GM21526 (cell line): Measurements from ENCODE around the gene PLEKHH1.

Experiments
- ATAC-seq: cut with Tn5 transposase; IDR thresholded peaks from one replicate; pipeline ENCODE4 v1.9.1; 2021; ENCODE audit warnings: moderate library complexity; ENCODE audit not compliant: unreplicated experiment, low FRiP score

Gene PLEKHH1

DNA sequence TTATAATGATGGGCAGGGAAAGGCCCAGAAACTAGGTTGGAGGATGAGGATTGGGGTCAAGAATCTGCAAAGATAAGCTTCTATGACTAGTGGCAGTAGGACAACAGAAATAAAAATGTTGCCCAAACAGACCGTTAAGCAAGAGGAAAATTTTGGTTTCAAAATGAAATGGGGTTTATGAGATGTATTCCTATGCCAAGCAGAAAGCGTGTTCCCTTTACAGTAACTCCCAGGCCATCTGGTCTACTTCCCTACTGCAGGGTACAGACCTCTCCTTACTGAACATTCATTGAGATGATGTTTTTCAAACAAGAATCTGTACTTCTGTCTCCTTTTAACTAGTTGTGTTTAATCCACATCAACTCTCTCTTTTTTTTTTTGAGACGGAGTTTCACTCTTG, 24.1 kb upstream of the PLEKHH1 start:
- ATAC-seq = no peak

DNA sequence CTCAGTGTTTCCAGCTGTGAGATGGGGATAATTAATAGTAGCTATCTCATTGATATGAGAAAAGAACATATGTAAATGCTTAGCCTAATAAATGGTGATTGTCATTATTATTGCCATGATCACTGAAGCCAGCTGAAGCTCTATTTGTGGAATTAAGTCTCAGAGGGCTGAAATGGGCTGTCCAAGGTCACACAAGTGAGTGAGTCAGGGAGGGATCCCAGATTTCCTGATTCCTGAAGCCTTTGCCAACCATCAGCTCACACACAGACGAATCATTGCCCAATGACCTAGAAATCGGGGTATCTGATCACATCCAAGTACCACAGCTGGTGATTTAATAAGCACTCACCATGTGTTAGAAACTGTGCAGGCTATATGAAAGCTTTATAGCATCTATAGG, 23.0 kb upstream of the PLEKHH1 start:
- ATAC-seq = no peak

- no peak for ATAC-seq
These were observed 22.3 kb upstream of the PLEKHH1 start for GRCh38 chr14:67510836-67511235.

GRCh38 chr14:67512463-67513310, 20.4 kb upstream of the PLEKHH1 start:
- no peak for ATAC-seq

- ATAC-seq = no peak
These were observed 19.4 kb upstream of the PLEKHH1 start for GRCh38 chr14:67513631-67514108.

- no peak for ATAC-seq
These were observed 18.9 kb upstream of the PLEKHH1 start for GRCh38 chr14:67514203-67514607.

GRCh38 chr14:67514650-67515385, 18.3 kb upstream of the PLEKHH1 start:
- ATAC-seq = no peak

DNA sequence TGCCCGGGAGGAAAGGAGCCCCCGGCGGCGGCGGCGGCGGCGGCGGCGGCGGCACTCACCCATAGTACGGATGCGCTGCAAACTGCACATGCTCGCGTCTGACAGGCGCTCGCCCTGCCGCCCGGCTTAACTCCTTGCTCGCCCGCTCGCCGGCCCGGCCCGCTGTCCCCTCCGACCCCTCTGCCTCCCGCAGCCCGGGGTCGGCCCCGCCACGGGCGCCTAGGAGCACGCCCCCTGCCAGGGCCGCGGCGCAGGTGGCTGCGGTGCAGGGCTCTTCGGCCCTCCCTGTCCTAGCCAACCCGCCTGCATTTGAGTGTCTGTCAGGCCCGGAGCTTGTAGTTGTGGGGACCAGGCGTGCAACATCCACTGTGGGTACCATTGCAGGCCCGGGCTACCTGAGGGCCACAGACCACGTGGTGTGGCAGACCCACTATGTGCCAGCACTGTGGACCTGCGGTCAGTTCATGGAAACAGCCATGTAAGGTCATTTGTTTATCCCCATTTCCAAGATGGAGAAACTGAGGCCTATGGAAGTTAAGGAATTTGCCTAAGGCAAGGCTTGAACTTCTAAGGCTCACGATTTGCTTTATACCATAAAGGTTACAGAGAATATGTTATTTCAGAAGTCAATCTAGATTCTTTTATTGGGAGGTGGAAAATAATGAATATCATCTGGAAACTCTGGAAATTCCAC, 17.6 kb upstream of the PLEKHH1 start:
- ATAC-seq = no peak

- no peak for ATAC-seq
These were observed 16.4 kb upstream of the PLEKHH1 start for GRCh38 chr14:67516676-67517075.

- no peak for ATAC-seq
These were observed 16.0 kb upstream of the PLEKHH1 start for GRCh38 chr14:67517083-67517482.

GRCh38 chr14:67519406-67519805, 13.7 kb upstream of the PLEKHH1 start:
- ATAC-seq = no peak

- ATAC-seq = no peak
These were observed 12.6 kb upstream of the PLEKHH1 start for GRCh38 chr14:67520482-67520881.

- ATAC-seq = no peak
These were observed 10.8 kb upstream of the PLEKHH1 start for GRCh38 chr14:67522270-67522669.

DNA sequence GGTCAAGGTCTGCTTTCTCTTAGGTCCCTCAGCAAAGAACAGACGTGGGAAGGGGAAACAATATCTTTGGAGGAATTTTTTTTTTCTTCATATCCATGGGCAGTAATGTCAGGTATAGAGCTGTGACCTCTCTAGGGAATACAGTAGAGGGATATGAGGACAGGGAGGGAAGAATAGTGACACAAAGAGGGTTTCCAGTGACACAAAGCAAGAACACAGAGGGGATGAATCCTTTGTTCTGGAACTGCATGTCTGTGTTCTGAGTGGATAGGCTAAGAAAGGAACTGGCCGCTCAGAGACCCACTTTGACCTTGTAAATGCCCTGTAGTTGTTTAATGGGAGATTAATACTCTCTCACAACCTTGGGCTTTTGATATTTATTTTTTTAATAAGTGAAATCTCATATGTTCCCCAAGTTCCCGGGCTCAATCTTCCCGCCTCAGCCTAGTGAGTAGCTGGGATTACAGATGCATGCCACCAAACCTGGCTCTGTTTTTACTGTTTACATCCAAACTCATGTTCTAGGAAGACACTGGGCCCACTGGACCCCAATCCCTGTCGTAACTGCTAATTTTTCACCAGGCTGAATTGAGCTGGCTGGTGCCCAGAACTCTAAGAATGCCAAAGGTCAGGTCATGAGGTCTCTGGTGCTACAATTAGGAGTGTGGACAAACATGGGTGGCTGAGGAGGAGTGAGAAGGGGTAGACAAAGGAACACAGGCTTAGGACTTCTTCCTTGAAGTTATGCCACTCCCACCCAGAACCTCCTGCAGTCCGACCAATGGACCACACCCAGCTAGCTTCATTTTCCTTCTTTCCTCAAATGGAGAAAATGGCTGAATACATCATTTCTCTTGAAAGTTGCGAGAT, 9.1 kb upstream of the PLEKHH1 start:
- no peak for ATAC-seq

GRCh38 chr14:67524634-67524963, 8.5 kb upstream of the PLEKHH1 start:
- ATAC-seq = no peak

- ATAC-seq = no peak
These were observed 7.7 kb upstream of the PLEKHH1 start for GRCh38 chr14:67525389-67525788.

GRCh38 chr14:67526181-67526580, 6.9 kb upstream of the PLEKHH1 start:
- no peak for ATAC-seq

DNA sequence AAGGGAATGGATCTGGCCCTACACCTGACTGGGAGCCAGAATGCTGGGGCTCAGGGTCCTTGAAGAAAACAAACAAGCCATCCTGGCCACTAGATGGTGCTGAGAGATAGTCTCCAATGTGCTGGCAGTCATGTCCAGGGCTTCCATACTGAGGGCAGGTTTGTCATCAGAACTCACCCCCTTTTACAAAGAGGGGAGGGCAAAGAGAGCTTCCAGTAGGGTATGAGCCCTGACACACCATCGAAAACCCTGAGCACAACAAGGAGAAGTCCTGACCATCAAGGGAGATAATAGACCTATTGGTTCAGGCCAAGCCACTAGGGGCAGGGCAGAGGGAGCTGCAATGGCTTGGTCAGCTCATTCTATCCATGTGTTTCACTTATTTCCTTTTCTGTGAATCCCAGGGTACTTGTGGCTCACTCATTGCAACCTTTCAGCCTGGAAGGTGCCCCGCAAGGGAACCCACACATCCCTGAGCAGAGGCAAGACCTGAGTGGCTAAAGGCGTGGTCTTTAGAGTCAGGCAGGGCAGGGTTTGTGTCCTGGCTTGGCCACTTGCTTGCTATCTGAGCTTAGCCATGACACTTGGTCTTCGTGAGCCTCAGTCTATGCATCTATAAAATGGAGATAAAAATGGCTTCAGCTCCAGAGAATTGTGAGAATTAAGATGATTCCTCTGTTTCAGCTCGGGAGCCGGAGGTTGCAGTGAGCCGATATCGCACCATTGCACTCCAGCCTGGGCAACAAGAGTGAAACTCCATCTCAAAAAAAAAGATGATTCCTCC, 6.2 kb upstream of the PLEKHH1 start:
- ATAC-seq = no peak

GRCh38 chr14:67527756-67528155, 5.3 kb upstream of the PLEKHH1 start:
- no peak for ATAC-seq

GRCh38 chr14:67528276-67528675, 4.8 kb upstream of the PLEKHH1 start:
- no peak for ATAC-seq
